ENCODE data around the gene SELENOV.

The SELENOV gene

GRCh38 chr19:39558624-39559117 lies 43.7 kb downstream of the SELENOV start:
- H3K27me3 ChIP-seq (ENCODE audit: insufficient read depth, insufficient read length): no peaks in the 10 kb centered on the region
- no peak for DNase-seq (ENCODE audit: low read depth, low spot score)
- no peaks in the 10 kb centered on the region for H3K4me1 ChIP-seq (ENCODE audit: insufficient read depth, insufficient read length)
- no peak overlapping the region for H3K4me3 ChIP-seq (ENCODE audit: insufficient read length, low read depth)
- H3K9me3 ChIP-seq (ENCODE audit: insufficient read depth, low read length): no peaks in the 10 kb centered on the region
- no peak overlapping the region for H3K9ac ChIP-seq (ENCODE audit: insufficient read length, low read depth)
- TF ChIP-seq SUZ12 (IDR thresholded peaks at IDR 0.05; ENCODE audit: extremely low read depth, insufficient read depth, insufficient read length) (no peak), ZNF274 (IDR thresholded peaks at IDR 0.05; ENCODE audit: low read depth, low read length) (no peak), YY1 (IDR thresholded peaks at IDR 0.05; ENCODE audit: insufficient read depth, insufficient read length) (no peak)
- H3K36me3 ChIP-seq (ENCODE audit: insufficient read depth, insufficient read length, low read length): no peaks in the 10 kb centered on the region

DNA sequence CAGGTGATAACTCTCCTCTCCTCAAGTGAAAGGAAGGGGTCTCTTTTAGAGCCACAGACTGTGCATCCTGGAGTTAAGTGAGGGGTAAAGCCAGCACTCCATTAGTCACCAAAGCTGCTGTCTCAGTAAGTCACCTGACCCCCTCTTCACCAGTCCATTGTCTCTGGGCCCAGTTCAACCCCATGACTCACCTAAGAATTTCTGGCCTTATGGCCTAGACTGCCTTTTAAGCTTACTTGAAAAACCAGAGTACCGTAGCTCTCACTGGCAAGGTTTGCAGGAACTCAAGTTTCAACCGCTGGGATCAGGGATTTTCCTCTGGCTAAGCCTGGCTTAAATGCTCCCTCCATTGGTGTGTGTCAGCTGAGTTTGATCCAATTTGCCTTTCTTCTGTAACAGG lies 48.5 kb downstream of the SELENOV start:
- Histone ChIP-seq H3K4me1 (ENCODE audit: insufficient read depth, insufficient read length) (no peaks in the 10 kb centered on the region), H3K4me3 (ENCODE audit: insufficient read length, low read depth) (no peak overlapping the region), H3K9me3 (ENCODE audit: insufficient read depth, low read length) (no peaks in the 10 kb centered on the region), H3K9ac (ENCODE audit: insufficient read length, low read depth) (no peak overlapping the region), H3K27me3 (ENCODE audit: insufficient read depth, insufficient read length) (peaks cover 9% of the 10 kb centered on the region), H3K36me3 (ENCODE audit: insufficient read depth, insufficient read length, low read length) (no peaks in the 10 kb centered on the region)
- no peak for DNase-seq (ENCODE audit: low read depth, low spot score)
- TF ChIP-seq YY1 (IDR thresholded peaks at IDR 0.05; ENCODE audit: insufficient read depth, insufficient read length): no peak

GRCh38 chr19:39566064-39566463 lies 51.1 kb downstream of the SELENOV start:
- Histone ChIP-seq H3K9me3 (ENCODE audit: insufficient read depth, low read length) (no peaks in the 10 kb centered on the region), H3K9ac (ENCODE audit: insufficient read length, low read depth) (no peak overlapping the region), H3K4me3 (ENCODE audit: insufficient read length, low read depth) (no peak overlapping the region), H3K27me3 (ENCODE audit: insufficient read depth, insufficient read length) (peaks cover 33% of the 10 kb centered on the region), H3K4me1 (ENCODE audit: insufficient read depth, insufficient read length) (no peaks in the 10 kb centered on the region), H3K36me3 (ENCODE audit: insufficient read depth, insufficient read length, low read length) (no peaks in the 10 kb centered on the region)
- DNase-seq (ENCODE audit: low read depth, low spot score): no peak
- TF ChIP-seq ZNF274 (IDR thresholded peaks at IDR 0.05; ENCODE audit: low read depth, low read length) (no peak), SUZ12 (IDR thresholded peaks at IDR 0.05; ENCODE audit: extremely low read depth, insufficient read depth, insufficient read length) (no peak), YY1 (IDR thresholded peaks at IDR 0.05; ENCODE audit: insufficient read depth, insufficient read length) (no peak)

- DNase-seq (ENCODE audit: low read depth, low spot score): no peak
- no peak overlapping the region for H3K4me3 ChIP-seq (ENCODE audit: insufficient read length, low read depth)
- peaks cover 52% of the 10 kb centered on the region for H3K27me3 ChIP-seq (ENCODE audit: insufficient read depth, insufficient read length)
- no peak overlapping the region for H3K9ac ChIP-seq (ENCODE audit: insufficient read length, low read depth)
- no peaks in the 10 kb centered on the region for H3K36me3 ChIP-seq (ENCODE audit: insufficient read depth, insufficient read length, low read length)
- TF ChIP-seq ZNF274 (IDR thresholded peaks at IDR 0.05; ENCODE audit: low read depth, low read length) (no peak), SUZ12 (IDR thresholded peaks at IDR 0.05; ENCODE audit: extremely low read depth, insufficient read depth, insufficient read length) (no peak), YY1 (IDR thresholded peaks at IDR 0.05; ENCODE audit: insufficient read depth, insufficient read length) (no peak)
- H3K4me1 ChIP-seq (ENCODE audit: insufficient read depth, insufficient read length): no peaks in the 10 kb centered on the region
- no peaks in the 10 kb centered on the region for H3K9me3 ChIP-seq (ENCODE audit: insufficient read depth, low read length)
Measured at GRCh38 chr19:39568604-39569003, 53.7 kb downstream of the SELENOV start.
